ENCODE measurements around the gene HOXB1.

DNA sequence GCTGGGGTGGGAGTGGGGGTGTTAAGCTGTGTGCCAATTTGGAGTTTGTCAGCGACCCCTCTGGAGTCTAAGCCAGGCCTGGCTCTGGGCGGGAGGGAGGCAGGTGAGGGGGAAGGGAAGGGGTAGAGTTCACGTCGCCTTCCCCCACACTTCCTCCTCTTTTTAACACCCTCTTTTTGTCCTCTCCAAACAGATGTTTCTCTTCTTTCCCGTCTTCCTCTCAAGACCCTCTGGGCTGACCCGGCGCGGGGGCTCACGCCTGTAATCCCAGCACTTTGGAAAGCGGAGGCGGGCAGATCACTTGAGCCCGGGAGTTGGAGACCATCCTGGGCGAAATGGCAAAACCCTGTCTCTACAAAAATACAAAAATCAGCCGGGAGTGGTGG is 3.3 kb downstream of the HOXB1 start:
- TF ChIP-seq, protein P1, sequence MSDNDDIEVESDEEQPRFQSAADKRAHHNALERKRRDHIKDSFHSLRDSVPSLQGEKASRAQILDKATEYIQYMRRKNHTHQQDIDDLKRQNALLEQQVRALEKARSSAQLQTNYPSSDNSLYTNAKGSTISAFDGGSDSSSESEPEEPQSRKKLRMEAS (IDR thresholded peaks at IDR 0.05), result no peak
- TF ChIP-seq ZNF570 (CRISPR knock-in tag; IDR thresholded peaks at IDR 0.05; ENCODE audit: borderline replicate concordance) (no peak), ARHGAP35 (CRISPR knock-in tag; IDR thresholded peaks at IDR 0.05; ENCODE audit: borderline replicate concordance) (no peak), ZBTB44 (CRISPR knock-in tag; IDR thresholded peaks at IDR 0.05) (no peak), ZNF350 (CRISPR knock-in tag; IDR thresholded peaks at IDR 0.05; ENCODE audit: borderline replicate concordance, low read depth) (no peak), RAD21 (CRISPR knock-in tag; IDR thresholded peaks at IDR 0.05) (no peak), ZNF207 (IDR thresholded peaks at IDR 0.05; ENCODE audit: borderline replicate concordance) (no peak), GATAD2A (CRISPR knock-in tag; IDR thresholded peaks at IDR 0.05) (no peak)
- TF ChIP-seq, protein P2, sequence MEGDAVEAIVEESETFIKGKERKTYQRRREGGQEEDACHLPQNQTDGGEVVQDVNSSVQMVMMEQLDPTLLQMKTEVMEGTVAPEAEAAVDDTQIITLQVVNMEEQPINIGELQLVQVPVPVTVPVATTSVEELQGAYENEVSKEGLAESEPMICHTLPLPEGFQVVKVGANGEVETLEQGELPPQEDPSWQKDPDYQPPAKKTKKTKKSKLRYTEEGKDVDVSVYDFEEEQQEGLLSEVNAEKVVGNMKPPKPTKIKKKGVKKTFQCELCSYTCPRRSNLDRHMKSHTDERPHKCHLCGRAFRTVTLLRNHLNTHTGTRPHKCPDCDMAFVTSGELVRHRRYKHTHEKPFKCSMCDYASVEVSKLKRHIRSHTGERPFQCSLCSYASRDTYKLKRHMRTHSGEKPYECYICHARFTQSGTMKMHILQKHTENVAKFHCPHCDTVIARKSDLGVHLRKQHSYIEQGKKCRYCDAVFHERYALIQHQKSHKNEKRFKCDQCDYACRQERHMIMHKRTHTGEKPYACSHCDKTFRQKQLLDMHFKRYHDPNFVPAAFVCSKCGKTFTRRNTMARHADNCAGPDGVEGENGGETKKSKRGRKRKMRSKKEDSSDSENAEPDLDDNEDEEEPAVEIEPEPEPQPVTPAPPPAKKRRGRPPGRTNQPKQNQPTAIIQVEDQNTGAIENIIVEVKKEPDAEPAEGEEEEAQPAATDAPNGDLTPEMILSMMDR (CRISPR knock-in tag; IDR thresholded peaks at IDR 0.05), result no peak
